ENCODE data around the gene TPSG1. TPM values are rescaled to one million over a fixed set of nuclear protein-coding genes. Genes with fewer than 3 reads are reported as not detected.

TPSG1 gene
- total and polyA plus RNA-seq, 10 of the 15 experiments (the other 5 are each of a cell fraction or from before 2014, with no cell fraction given), result not detected

- TF ChIP-seq USF2 (IDR thresholded peaks at IDR 0.05; ENCODE audit: borderline replicate concordance, low read depth, low read length), result no peak
Observed at GRCh38 chr16:1206786-1207185, 18.3 kb downstream of the TPSG1 start (continued).

GRCh38 chr16:1206326-1206725 lies 18.7 kb downstream of the TPSG1 start:
- DNase-seq (ENCODE audit: low read depth, low spot score) (no peak), FAIRE-seq (no peak), ATAC-seq (no peak)
- Histone ChIP-seq H3K9ac (ENCODE audit: control insufficient read depth, insufficient read depth, low read length) (no peak overlapping the region), H3K79me2 (ENCODE audit: control insufficient read depth, insufficient read depth, low read length) (no peaks in the 10 kb centered on the region), H3K4me3 (no peak overlapping the region), H3K4me2 (ENCODE audit: control insufficient read depth, insufficient read depth) (no peak overlapping the region), H2AFZ (ENCODE audit: control insufficient read depth, low read depth, low read length) (no peak overlapping the region), H3K4me1 (ENCODE audit: control insufficient read depth, insufficient read depth, low read length) (no peaks in the 10 kb centered on the region), H3K9me3 (replicated peaks; ENCODE audit: control insufficient read depth, insufficient read depth, low read length) (no peaks in the 10 kb centered on the region), H3K27ac (ENCODE audit: control insufficient read depth, insufficient read depth) (no peak overlapping the region), H3K27me3 (replicated peaks in 1 of 2; ENCODE audit: control insufficient read depth in 2 of 2, insufficient read depth in 2 of 2, low read length in 1 of 2) (no peaks in the 10 kb centered on the region), H4K20me1 (ENCODE audit: control insufficient read depth, insufficient read depth) (no peaks in the 10 kb centered on the region), H3K36me3 (ENCODE audit: control insufficient read depth in 2 of 2, insufficient read depth in 2 of 2, low read length in 1 of 2) (no peaks in the 10 kb centered on the region)
- WGBS (ENCODE audit: insufficient coverage, insufficient replicate concordance, low lambda C conversion rate, missing lambda C conversion rate), result 30% methylated on average over 9 of the region's 9 CpGs
- ChIA-PET CTCF (no interaction called here), POLR2A (no interaction called here), RAD21 (ENCODE audit: unreplicated experiment) (no interaction called here), SMC1A (ENCODE audit: uncharacterized antibody, unreplicated experiment) (no interaction called here)
- intact Hi-C loops (cut with micrococcal nuclease; ENCODE audit: unreplicated experiment), result no loop called here
- in situ Hi-C loops (cut with MboI), result no loop called here
- no TSS peak for BruUV-seq (replicated peaks)
- TF ChIP-seq MLLT1 (IDR thresholded peaks at IDR 0.05) (no peak), ZNF24 (IDR thresholded peaks at IDR 0.05) (no peak), KDM1A (IDR thresholded peaks at IDR 0.05; ENCODE audit: borderline replicate concordance) (no peak), NFXL1 (IDR thresholded peaks at IDR 0.05; ENCODE audit: borderline replicate concordance) (no peak), IRF4 (IDR thresholded peaks at IDR 0.05; ENCODE audit: low read depth, low read length) (no peak), NFIC (IDR thresholded peaks at IDR 0.05; ENCODE audit: low read depth, low read length) (no peak), PAX8 (IDR thresholded peaks at IDR 0.05) (no peak), ZBED1 (IDR thresholded peaks at IDR 0.05; ENCODE audit: borderline replicate concordance) (no peak), ZNF384 (IDR thresholded peaks at IDR 0.05; ENCODE audit: borderline replicate concordance, low read depth, low read length) (no peak), POU2F2 (IDR thresholded peaks at IDR 0.05; ENCODE audit: borderline replicate concordance, low read depth, low read length) (no peak), SRF (IDR thresholded peaks at IDR 0.05; ENCODE audit: low read depth in 2 of 2, low read length in 2 of 2) (no peak), TCF3 (IDR thresholded peaks at IDR 0.05; ENCODE audit: borderline replicate concordance, insufficient read depth, low read depth, low read length) (no peak), CBX5 (IDR thresholded peaks at IDR 0.05; ENCODE audit: low read depth) (no peak), ZNF217 (IDR thresholded peaks at IDR 0.05) (no peak), CUX1 (IDR thresholded peaks at IDR 0.05; ENCODE audit: insufficient replicate concordance, low read depth, low read length) (no peak), SMC3 (IDR thresholded peaks at IDR 0.05; ENCODE audit: borderline replicate concordance, low read length) (no peak), ZZZ3 (IDR thresholded peaks at IDR 0.05; ENCODE audit: control insufficient read depth, insufficient read length, low read depth) (no peak), YY1 (IDR thresholded peaks at IDR 0.05; ENCODE audit: low read depth, low read length) (no peak)

All from GM12878 (cell line).